Panc1 (cell line): Measurements from ENCODE around the gene OR6J1.

ENCODE experiments used
- POLR2AphosphoS5 ChIP-seq: IDR thresholded peaks from 2 replicates; pipeline ENCODE4 v1.6.1; 2012; ENCODE audit warnings: mild to moderate bottlenecking, low read depth, low read length, moderate library complexity
- SIN3A ChIP-seq: IDR thresholded peaks from 2 replicates; pipeline ENCODE4 v1.6.1; 2012; ENCODE audit warnings: low read depth, mild to moderate bottlenecking, low read length, moderate library complexity, borderline replicate concordance; ENCODE audit not compliant: insufficient read depth
- TCF7L2 ChIP-seq: IDR thresholded peaks from 2 replicates; pipeline ENCODE4 v1.6.1; 2011; ENCODE audit warnings: mild to moderate bottlenecking, low read depth, low read length, inconsistent platforms
- TF ChIP-seq, protein P1 (sequence below): fragments of 450-650 bp; IDR thresholded peaks from 2 replicates; pipeline ENCODE4 v1.5.1; 2017; ENCODE audit warnings: mild to moderate bottlenecking
- TF ChIP-seq, protein P2 (sequence below), 2 experiments: IDR thresholded peaks; 2 replicates each; pipeline ENCODE4 v1.6.1; 2011 to 2012; ENCODE audit warnings: low read depth in 2 of 2, control low read depth in 1 of 2, low read length in 1 of 2, mild to moderate bottlenecking in 1 of 2, moderate library complexity in 1 of 2; ENCODE audit not compliant: insufficient read depth in 1 of 2

DNA sequence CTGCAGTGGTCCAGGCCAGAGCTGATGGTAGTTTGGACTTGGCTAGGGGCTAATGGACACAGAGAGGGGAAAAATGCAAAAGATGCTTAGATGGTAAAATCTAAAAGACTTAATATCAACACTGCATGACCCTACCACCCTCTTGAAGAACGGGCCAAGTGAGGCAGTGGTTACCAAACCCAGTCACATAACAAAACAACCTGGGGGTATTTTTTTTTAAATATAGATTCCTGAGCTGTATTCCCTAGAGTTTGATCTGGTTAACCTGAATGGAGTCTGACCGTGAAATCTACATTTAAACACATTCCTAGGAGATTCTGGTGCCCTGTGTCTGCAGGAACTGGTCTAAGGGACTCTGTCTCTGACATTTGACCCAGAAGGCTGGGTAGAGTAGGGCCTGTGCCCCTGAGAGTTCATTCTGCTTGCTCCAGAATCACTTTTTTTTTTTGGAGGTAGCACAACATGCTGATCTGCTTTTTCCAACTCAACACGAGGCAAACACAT, 30.4 kb downstream of the OR6J1 start:
- TF ChIP-seq, protein P1, sequence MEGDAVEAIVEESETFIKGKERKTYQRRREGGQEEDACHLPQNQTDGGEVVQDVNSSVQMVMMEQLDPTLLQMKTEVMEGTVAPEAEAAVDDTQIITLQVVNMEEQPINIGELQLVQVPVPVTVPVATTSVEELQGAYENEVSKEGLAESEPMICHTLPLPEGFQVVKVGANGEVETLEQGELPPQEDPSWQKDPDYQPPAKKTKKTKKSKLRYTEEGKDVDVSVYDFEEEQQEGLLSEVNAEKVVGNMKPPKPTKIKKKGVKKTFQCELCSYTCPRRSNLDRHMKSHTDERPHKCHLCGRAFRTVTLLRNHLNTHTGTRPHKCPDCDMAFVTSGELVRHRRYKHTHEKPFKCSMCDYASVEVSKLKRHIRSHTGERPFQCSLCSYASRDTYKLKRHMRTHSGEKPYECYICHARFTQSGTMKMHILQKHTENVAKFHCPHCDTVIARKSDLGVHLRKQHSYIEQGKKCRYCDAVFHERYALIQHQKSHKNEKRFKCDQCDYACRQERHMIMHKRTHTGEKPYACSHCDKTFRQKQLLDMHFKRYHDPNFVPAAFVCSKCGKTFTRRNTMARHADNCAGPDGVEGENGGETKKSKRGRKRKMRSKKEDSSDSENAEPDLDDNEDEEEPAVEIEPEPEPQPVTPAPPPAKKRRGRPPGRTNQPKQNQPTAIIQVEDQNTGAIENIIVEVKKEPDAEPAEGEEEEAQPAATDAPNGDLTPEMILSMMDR, result no peak
- TF ChIP-seq POLR2AphosphoS5 (no peak), TCF7L2 (no peak), SIN3A (no peak)
- TF ChIP-seq, protein P2, sequence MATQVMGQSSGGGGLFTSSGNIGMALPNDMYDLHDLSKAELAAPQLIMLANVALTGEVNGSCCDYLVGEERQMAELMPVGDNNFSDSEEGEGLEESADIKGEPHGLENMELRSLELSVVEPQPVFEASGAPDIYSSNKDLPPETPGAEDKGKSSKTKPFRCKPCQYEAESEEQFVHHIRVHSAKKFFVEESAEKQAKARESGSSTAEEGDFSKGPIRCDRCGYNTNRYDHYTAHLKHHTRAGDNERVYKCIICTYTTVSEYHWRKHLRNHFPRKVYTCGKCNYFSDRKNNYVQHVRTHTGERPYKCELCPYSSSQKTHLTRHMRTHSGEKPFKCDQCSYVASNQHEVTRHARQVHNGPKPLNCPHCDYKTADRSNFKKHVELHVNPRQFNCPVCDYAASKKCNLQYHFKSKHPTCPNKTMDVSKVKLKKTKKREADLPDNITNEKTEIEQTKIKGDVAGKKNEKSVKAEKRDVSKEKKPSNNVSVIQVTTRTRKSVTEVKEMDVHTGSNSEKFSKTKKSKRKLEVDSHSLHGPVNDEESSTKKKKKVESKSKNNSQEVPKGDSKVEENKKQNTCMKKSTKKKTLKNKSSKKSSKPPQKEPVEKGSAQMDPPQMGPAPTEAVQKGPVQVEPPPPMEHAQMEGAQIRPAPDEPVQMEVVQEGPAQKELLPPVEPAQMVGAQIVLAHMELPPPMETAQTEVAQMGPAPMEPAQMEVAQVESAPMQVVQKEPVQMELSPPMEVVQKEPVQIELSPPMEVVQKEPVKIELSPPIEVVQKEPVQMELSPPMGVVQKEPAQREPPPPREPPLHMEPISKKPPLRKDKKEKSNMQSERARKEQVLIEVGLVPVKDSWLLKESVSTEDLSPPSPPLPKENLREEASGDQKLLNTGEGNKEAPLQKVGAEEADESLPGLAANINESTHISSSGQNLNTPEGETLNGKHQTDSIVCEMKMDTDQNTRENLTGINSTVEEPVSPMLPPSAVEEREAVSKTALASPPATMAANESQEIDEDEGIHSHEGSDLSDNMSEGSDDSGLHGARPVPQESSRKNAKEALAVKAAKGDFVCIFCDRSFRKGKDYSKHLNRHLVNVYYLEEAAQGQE (IDR thresholded peaks at IDR 0.05; ENCODE audit: insufficient read depth in 1 of 2, low read depth in 2 of 2, low read length in 1 of 2), result no peak
